M059J (cell line): ENCODE data around the gene VGLL4. TPM values are rescaled to one million over a fixed set of nuclear protein-coding genes. Genes with fewer than 3 reads are reported as not detected.
A peak's percentile ranks its signal among the peaks of the same experiment; 100 is the strongest.
"Not testable (repeated sequence)": the region's sequence is repeated elsewhere in the genome, so short reads cannot be mapped to it uniquely, and the experiment has no call there.

Source experiments
- DNase-seq: peaks from one replicate; pipeline ENCODE4 v3.0.0-alpha.2; 2012; ENCODE audit warnings: low read depth
- total RNA-seq: library from RNA; depleted of rRNA; stranded (reverse); fragments of >200 nt; shearing (Covaris generic); gene quantifications from 2 replicates; pipeline ENCODE4 v1.2.3, GENCODE V29; 2014; rRNA removed

Gene VGLL4, protein sequence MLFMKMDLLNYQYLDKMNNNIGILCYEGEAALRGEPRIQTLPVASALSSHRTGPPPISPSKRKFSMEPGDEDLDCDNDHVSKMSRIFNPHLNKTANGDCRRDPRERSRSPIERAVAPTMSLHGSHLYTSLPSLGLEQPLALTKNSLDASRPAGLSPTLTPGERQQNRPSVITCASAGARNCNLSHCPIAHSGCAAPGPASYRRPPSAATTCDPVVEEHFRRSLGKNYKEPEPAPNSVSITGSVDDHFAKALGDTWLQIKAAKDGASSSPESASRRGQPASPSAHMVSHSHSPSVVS
- 28.9 and 36.1 TPM in 2 replicates for total RNA-seq

- peak; percentile 85 for DNase-seq
These were observed at the start of gene VGLL4 for GRCh38 chr3:11643605-11644087. Gene VGLL4 (minus strand): TSS chr3:11643915. CDS start chr3:11643518, 397 bp downstream.

- DNase-seq, result no peak
These were observed 48.8 kb upstream of the VGLL4 start for GRCh38 chr3:11692532-11692813.

DNA sequence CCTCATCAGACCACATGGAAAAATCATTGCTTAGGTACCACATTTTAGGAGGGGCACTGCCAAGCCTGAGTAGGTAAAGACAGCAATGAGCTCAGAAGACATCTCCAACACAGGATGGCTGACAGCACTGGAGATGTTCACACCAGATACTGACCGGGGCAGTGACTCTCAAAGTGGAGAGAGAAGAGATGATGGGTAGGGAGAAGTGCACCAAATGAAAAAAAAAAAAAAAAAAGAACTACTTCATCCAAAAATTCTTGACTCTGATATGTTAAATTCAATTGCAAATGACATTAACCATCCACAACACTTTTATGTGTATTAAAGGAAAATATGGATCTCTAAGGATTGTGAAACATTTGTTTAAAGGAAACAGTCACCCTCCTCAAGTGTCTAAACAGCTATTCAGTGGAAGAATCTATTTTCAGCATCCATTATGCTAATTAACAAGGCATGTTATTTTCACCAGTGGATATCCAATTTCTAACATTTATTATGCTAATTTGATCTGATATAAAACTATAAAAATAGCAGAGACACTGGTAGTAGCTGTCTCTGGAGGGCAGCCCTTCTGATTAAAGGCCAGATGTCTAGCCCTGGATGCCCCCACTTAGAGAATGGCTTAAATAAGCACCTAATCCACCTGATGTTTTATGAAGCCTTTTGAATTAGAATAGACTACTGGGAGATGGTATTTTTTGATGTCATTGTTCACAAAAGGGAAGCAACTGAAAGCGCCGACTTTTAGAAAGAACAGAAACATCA lies 48.2 kb upstream of the VGLL4 start:
- DNase-seq, result no peak

GRCh38 chr3:11690863-11691766 lies 47.4 kb upstream of the VGLL4 start:
- DNase-seq, result peak; percentile 37

DNA sequence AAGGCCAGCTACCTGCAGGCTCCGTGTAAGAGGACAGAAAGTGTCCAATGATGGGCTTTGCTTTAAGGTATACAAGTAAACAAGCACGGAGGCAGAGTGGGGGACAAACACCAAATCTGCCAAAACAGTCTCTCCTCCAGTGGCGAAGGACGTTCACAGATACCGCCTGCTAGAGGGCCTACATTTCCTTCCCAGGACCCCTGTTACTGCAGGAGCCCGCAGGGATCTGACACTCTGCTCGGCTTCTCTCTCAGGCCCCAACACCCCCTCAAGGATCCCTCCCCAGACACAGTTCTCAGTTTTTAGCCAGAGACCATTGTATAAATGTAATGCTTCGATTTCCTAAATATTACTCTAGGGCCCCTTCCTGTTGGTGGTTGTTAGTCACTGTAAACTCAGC lies 46.0 kb upstream of the VGLL4 start:
- no peak for DNase-seq

- DNase-seq, result not testable (repeated sequence)
These were observed 41.3 kb upstream of the VGLL4 start for GRCh38 chr3:11684980-11685379.

- no peak for DNase-seq
These were observed 36.8 kb upstream of the VGLL4 start for GRCh38 chr3:11680509-11680908.

- no peak for DNase-seq
These were observed 36.2 kb upstream of the VGLL4 start for GRCh38 chr3:11679964-11680363.

DNA sequence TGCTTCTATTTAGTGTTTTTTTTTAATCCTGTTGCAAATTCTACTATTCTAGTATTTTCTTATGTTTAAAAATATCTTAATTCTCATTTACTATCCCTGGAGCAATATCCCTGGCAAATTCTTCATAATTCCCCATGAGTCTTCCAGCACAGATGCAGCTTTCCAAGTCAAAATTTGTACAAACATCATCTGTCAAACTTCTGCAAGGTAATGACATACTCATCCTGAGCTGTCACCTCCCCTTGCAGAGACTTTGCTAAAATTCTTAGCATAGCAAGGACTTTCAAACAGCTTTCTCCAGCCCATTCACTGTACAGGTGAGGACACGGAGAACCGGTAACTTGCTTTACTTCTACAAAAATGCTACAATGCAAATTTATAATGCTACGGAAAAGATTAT lies 28.6 kb upstream of the VGLL4 start:
- DNase-seq, result no peak

GRCh38 chr3:11671648-11672100 lies 28.0 kb upstream of the VGLL4 start:
- peak; percentile 25 for DNase-seq

DNA sequence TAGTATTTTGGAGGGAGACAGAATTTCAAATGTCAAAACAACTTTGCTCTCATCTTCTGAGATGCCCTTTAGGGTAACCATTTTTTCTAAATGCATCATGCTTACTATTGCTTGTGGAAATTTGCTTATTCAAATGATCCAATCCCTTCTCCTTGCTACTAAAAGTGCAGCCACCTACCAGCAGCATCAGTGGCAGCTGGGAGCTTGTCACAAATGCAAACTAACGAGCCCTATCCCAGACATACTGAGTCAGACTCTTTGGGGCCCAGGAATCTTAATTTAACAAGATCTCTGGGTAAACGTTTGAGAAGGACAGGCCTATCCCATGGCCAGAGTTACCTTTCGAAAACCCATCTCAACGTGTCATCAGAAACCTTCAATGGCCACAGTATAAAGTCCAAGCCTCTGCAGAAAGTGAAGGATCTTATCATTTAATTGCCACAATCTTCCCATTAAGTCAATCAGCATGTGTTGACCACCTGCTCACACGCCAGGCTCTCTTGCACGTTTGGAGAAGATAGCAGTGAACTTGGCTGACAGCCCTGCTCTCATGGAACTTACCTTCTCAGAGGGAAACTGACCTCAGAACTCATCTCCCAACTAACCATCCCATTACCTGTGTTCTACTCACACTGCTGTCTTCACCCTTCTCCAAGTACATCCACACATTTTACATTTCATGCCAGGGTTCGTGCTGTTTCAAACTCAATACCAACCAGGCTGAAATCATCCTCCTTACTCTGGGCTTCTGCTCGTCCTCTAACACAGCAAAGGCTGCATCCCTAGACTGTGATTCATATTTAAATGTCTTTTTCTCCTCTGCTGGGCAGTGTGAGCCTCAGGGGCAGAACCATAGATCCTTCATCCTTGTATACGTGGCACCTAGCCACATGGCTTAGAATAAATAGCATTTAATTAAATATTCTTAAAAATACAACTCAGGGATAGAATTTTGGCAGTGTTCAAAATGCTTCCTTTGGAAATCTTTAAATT lies 24.8 kb upstream of the VGLL4 start:
- peak; percentile 30 for DNase-seq

- DNase-seq, result no peak
These were observed 21.6 kb upstream of the VGLL4 start for GRCh38 chr3:11665331-11665730.

DNA sequence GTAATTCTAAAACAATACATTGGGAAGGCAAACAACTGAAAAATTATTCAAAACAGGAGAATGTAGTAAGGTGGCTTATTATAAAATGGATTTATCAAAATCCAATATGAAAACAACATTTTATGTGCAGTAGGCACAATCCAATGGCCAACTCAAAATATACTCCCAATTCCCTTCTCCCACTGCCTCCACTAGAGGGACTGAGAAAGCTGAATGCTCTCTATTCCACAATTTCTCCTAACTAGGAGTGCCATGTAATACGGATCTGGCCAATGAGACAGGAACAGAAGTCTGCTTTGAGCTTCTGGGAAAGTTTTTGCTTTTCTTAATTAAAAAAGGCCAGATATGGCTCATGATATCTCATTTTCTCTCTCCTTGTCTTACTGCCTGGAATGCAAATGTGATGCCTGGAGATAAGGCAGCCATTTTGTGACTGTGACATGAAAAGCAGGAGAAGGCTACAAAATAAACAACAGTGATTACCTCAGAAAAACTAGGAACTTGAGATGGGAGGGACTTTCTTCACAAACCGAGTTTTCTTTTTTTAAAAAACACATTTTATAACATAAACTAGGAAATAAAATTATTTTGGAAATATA lies 18.8 kb upstream of the VGLL4 start:
- peak; percentile 17 for DNase-seq

- peak; percentile 64 for DNase-seq
These were observed 18.1 kb upstream of the VGLL4 start for GRCh38 chr3:11661827-11662226.

GRCh38 chr3:11661052-11661656 lies 17.4 kb upstream of the VGLL4 start:
- peak; percentile 21 for DNase-seq

- DNase-seq, result no peak
These were observed 16.5 kb upstream of the VGLL4 start for GRCh38 chr3:11660242-11660641.

GRCh38 chr3:11658180-11658579 lies 14.5 kb upstream of the VGLL4 start:
- no peak for DNase-seq

GRCh38 chr3:11655196-11655928 lies 11.6 kb upstream of the VGLL4 start:
- no peak for DNase-seq

GRCh38 chr3:11654166-11654565 lies 10.5 kb upstream of the VGLL4 start:
- no peak for DNase-seq
